ENCODE data around the gene SVIL.

DNA sequence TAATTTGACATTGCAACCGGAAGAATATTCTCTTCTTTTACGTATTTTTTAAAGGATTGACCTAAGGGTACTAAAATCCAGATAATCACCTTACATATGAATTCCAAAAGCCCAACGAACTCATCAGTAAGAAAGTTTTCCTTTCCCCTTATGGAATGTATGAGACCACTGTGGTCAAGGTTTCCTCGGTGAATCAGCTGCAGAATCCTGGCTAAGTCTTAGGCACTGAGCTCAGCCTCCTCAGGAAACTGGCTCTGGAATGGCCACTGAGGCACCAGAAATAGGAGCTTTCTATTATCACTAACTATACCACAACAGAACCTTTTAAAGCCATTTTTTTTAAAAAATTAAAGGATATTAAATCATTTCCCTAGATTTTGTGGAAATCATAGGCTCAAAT, 21.0 kb downstream of the SVIL start:
- TF ChIP-seq, protein P1, sequence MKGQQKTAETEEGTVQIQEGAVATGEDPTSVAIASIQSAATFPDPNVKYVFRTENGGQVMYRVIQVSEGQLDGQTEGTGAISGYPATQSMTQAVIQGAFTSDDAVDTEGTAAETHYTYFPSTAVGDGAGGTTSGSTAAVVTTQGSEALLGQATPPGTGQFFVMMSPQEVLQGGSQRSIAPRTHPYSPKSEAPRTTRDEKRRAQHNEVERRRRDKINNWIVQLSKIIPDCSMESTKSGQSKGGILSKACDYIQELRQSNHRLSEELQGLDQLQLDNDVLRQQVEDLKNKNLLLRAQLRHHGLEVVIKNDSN (IDR thresholded peaks at IDR 0.05) = no peak
- TF ChIP-seq NFIC (IDR thresholded peaks at IDR 0.05) = no peak
- no peak for TF ChIP-seq TAF1 (IDR thresholded peaks at IDR 0.05; ENCODE audit: low read depth)
- TF ChIP-seq, protein P2, sequence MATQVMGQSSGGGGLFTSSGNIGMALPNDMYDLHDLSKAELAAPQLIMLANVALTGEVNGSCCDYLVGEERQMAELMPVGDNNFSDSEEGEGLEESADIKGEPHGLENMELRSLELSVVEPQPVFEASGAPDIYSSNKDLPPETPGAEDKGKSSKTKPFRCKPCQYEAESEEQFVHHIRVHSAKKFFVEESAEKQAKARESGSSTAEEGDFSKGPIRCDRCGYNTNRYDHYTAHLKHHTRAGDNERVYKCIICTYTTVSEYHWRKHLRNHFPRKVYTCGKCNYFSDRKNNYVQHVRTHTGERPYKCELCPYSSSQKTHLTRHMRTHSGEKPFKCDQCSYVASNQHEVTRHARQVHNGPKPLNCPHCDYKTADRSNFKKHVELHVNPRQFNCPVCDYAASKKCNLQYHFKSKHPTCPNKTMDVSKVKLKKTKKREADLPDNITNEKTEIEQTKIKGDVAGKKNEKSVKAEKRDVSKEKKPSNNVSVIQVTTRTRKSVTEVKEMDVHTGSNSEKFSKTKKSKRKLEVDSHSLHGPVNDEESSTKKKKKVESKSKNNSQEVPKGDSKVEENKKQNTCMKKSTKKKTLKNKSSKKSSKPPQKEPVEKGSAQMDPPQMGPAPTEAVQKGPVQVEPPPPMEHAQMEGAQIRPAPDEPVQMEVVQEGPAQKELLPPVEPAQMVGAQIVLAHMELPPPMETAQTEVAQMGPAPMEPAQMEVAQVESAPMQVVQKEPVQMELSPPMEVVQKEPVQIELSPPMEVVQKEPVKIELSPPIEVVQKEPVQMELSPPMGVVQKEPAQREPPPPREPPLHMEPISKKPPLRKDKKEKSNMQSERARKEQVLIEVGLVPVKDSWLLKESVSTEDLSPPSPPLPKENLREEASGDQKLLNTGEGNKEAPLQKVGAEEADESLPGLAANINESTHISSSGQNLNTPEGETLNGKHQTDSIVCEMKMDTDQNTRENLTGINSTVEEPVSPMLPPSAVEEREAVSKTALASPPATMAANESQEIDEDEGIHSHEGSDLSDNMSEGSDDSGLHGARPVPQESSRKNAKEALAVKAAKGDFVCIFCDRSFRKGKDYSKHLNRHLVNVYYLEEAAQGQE (IDR thresholded peaks at IDR 0.05; ENCODE audit: low read depth) = no peak
- no peak for TF ChIP-seq EP300 (IDR thresholded peaks at IDR 0.05; ENCODE audit: borderline replicate concordance)
